ENCODE results near the gene PLEKHG5.

Gene PLEKHG5

DNA sequence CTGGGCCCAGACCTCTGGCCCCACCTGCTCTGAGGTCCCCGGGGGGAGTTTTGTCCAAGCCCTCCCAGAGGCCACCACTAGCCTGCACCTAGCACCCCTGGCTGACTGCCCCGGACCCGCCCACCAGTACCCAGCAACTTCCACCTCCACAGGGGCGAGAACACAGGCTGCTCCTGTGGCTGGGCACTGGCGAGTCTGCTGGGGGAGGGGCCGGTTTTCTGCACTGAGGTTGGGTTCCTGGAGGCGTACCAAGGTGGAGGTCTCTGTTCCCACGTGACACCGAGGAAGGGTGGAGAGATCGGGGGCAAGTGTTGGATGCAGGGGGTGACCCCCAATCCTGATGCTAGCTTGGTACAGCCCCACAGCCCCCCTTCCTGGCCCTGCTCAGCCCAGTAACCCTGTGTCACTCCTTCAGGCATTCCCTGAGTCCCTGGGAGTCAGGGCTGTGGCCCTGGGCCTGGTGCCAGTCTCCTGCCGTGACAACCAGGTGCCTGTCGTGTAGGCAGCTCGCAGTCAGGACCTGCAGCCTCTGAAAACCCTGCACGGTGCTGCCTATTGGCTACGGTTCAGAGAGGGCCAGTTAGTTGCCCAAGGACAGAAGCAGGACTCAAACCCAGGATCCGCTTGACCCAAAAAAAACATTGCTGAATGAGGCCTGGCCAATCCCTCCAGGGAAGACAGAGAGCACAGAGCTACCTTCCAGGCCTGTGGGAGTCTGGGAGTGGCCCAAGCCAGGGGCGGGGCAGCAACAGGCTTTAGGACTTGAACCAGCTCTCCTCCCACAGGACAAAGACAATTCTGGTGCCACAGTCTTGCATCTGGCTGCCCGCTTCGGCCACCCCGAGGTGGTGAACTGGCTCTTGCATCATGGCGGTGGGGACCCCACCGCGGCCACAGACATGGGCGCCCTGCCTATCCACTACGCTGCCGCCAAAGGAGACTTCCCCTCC, 63.8 kb downstream of the PLEKHG5 start:
- H3K9ac ChIP-seq (ENCODE audit: low read length): no peak overlapping the region

DNA sequence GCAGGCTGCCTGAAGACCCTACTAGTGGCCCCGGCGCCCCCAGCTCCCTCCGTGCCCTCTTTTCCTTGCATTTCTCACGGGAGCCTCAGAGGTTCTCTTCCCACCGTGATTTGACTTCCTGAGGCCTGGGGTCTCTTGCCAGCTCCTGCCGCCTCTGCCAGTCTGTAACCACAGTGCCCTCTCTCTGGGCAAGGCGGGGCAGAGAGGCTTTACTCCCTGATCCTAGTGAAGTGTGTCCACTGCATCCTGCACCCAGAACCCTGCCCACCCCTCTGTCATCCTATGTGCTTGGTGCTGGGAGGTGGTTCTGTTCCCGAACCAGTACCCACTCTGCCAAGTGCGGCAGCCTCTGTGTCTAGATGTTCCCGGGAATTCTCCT, 64.5 kb downstream of the PLEKHG5 start:
- H3K9ac ChIP-seq (ENCODE audit: low read length): no peak overlapping the region
- no peaks in the 10 kb centered on the region for H3F3A ChIP-seq (ENCODE audit: insufficient read depth, low read length)
- H3K4me2 ChIP-seq (ENCODE audit: low read length): no peak overlapping the region
- H3K27me3 ChIP-seq (ENCODE audit: insufficient read depth, low read length): peaks cover 19% of the 10 kb centered on the region
- no peaks in the 10 kb centered on the region for H3K4me1 ChIP-seq (ENCODE audit: insufficient read depth, low read length, severe bottlenecking)
- H3K27ac ChIP-seq (ENCODE audit: low read depth, low read length, poor library complexity, severe bottlenecking): no peak overlapping the region
- no peaks in the 10 kb centered on the region for H3K9me2 ChIP-seq (ENCODE audit: low read depth, low read length)
- no peak overlapping the region for H3K4me3 ChIP-seq (ENCODE audit: low read depth, low read length, poor library complexity, severe bottlenecking)
- H2AFZ ChIP-seq (ENCODE audit: low read length): no peak overlapping the region
- H3K79me2 ChIP-seq (ENCODE audit: insufficient read depth, low read length): no peaks in the 10 kb centered on the region
- H4K20me1 ChIP-seq (ENCODE audit: insufficient read depth, low read length): no peaks in the 10 kb centered on the region
- no peaks in the 10 kb centered on the region for H3K9me3 ChIP-seq (ENCODE audit: low read length)
- TF ChIP-seq EZH2 (IDR thresholded peaks at IDR 0.05; ENCODE audit: borderline replicate concordance, low read length) (no peak), CTCF (IDR thresholded peaks at IDR 0.05; ENCODE audit: low read length) (no peak)
- no peaks in the 10 kb centered on the region for H3K36me3 ChIP-seq (ENCODE audit: insufficient read depth, low read length)

More for the DNA sequence above, 63.8 kb downstream of the PLEKHG5 start:
- Histone ChIP-seq H3K4me2 (ENCODE audit: low read length) (no peak overlapping the region), H3K27me3 (ENCODE audit: insufficient read depth, low read length) (peaks cover 21% of the 10 kb centered on the region), H3K9me3 (ENCODE audit: low read length) (no peaks in the 10 kb centered on the region), H3K4me3 (ENCODE audit: low read depth, low read length, poor library complexity, severe bottlenecking) (no peak overlapping the region), H3K79me2 (ENCODE audit: insufficient read depth, low read length) (no peaks in the 10 kb centered on the region), H3K4me1 (ENCODE audit: insufficient read depth, low read length, severe bottlenecking) (no peaks in the 10 kb centered on the region), H3K36me3 (ENCODE audit: insufficient read depth, low read length) (no peaks in the 10 kb centered on the region), H3F3A (ENCODE audit: insufficient read depth, low read length) (no peaks in the 10 kb centered on the region), H3K9me2 (ENCODE audit: low read depth, low read length) (no peaks in the 10 kb centered on the region), H2AFZ (ENCODE audit: low read length) (no peak overlapping the region), H4K20me1 (ENCODE audit: insufficient read depth, low read length) (no peaks in the 10 kb centered on the region), H3K27ac (ENCODE audit: low read depth, low read length, poor library complexity, severe bottlenecking) (no peak overlapping the region)
- no peak for TF ChIP-seq EZH2 (IDR thresholded peaks at IDR 0.05; ENCODE audit: borderline replicate concordance, low read length)
- TF ChIP-seq CTCF (IDR thresholded peaks at IDR 0.05; ENCODE audit: low read length): no peak

DNA sequence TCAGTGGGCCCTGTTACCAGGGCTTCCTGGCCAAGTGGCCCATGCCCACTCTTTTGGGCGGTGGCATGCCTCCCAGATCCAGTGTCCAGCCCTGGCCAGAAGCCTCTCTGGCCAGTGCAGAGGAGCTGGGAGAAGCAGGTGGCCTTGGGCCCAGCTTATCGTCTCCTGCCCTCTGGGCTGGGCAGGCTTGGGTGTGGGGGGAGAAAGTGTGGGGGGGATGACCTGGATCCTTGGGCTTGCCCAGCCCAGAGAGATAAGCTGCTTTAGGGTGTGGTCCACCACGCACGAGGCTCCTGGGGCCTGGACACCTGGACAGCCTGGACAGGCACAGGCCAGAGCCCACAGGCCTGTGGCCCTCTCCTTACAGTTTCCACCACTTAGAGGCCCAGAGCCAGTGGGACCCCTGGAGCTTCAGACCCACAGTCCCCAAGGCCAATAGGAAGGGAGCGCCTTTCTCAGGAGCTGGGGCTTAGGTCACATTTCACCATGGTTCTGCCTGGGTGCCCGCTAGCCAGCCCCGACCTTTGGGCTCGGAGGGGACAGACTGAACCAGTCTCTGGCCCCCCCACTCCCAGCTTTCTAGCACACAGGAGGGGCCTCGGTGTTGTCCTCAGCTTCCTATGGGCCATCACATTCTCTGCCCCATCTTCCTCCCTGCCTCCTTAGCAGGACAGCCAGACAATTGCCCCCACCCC, 65.0 kb downstream of the PLEKHG5 start:
- H3K9ac ChIP-seq (ENCODE audit: low read length): no peak overlapping the region
- no peaks in the 10 kb centered on the region for H3K4me1 ChIP-seq (ENCODE audit: insufficient read depth, low read length, severe bottlenecking)
- TF ChIP-seq EZH2 (IDR thresholded peaks at IDR 0.05; ENCODE audit: borderline replicate concordance, low read length) (no peak), CTCF (IDR thresholded peaks at IDR 0.05; ENCODE audit: low read length) (no peak)
- peaks cover 22% of the 10 kb centered on the region for H3K27me3 ChIP-seq (ENCODE audit: insufficient read depth, low read length)
- no peak overlapping the region for H3K4me2 ChIP-seq (ENCODE audit: low read length)
- H3K4me3 ChIP-seq (ENCODE audit: low read depth, low read length, poor library complexity, severe bottlenecking): no peak overlapping the region
- H4K20me1 ChIP-seq (ENCODE audit: insufficient read depth, low read length): no peaks in the 10 kb centered on the region
- H3K9me3 ChIP-seq (ENCODE audit: low read length): no peaks in the 10 kb centered on the region
- no peaks in the 10 kb centered on the region for H3K9me2 ChIP-seq (ENCODE audit: low read depth, low read length)
- no peaks in the 10 kb centered on the region for H3K36me3 ChIP-seq (ENCODE audit: insufficient read depth, low read length)
- H3K79me2 ChIP-seq (ENCODE audit: insufficient read depth, low read length): no peaks in the 10 kb centered on the region
- H2AFZ ChIP-seq (ENCODE audit: low read length): no peak overlapping the region
- no peaks in the 10 kb centered on the region for H3F3A ChIP-seq (ENCODE audit: insufficient read depth, low read length)
- no peak overlapping the region for H3K27ac ChIP-seq (ENCODE audit: low read depth, low read length, poor library complexity, severe bottlenecking)
